WTC11 (cell line): Measurements from ENCODE around the gene BOD1. TPM values are rescaled to one million over a fixed set of nuclear protein-coding genes. Genes with fewer than 3 reads are reported as not detected.

Source experiments
- ATAC-seq: fragments of 200-7000 bp; cut with Tn5 transposase; 2 replicates; pipeline ENCODE4 v1.10.0; 2021; ENCODE audit warnings: mild to moderate bottlenecking, moderate library complexity
- CTCF ChIA-PET: fragments of 300-600 bp; sonication (Branson Sonifier 250); formaldehyde crosslinking; loops from one replicate; lab custom pipeline; 2021; ENCODE audit warnings: antibody characterized with exemption; lab: Charles Lee
- POLR2A ChIA-PET: fragments of 350-600 bp; sonication (Branson Sonifier 250); formaldehyde crosslinking; loops from one replicate; lab custom pipeline; 2021; ENCODE audit warnings: antibody characterized with exemption; lab: Charles Lee
- DNase-seq: peaks from one replicate; pipeline ENCODE4 v3.0.0; 2021; ENCODE audit warnings: low spot score
- H3K27ac Mint-ChIP-seq: 2 replicates; pipeline ENCODE4 v1.8.0; 2021; ENCODE audit warnings: mixed read lengths
- H3K27me3 Mint-ChIP-seq: 2 replicates; pipeline ENCODE4 v1.8.0; 2021; ENCODE audit warnings: low read depth, mild to moderate bottlenecking, moderate library complexity, mixed read lengths
- H3K36me3 Mint-ChIP-seq: 2 replicates; pipeline ENCODE4 v1.8.0; 2021; ENCODE audit warnings: mixed read lengths
- H3K4me1 Mint-ChIP-seq: 2 replicates; pipeline ENCODE4 v1.8.0; 2022; ENCODE audit warnings: mixed read lengths
- H3K4me3 Mint-ChIP-seq: 2 replicates; pipeline ENCODE4 v1.8.0; 2021; ENCODE audit warnings: mild to moderate bottlenecking, moderate library complexity, mixed read lengths
- H3K9me3 Mint-ChIP-seq: 2 replicates; pipeline ENCODE4 v1.8.0; 2021; ENCODE audit warnings: mixed read lengths
- ARID4B ChIP-seq: sonication (generic); formaldehyde crosslinking; IDR thresholded peaks from 2 replicates; pipeline ENCODE4 v1.8.0; 2023; ENCODE audit warnings: missing genetic modification reagents, mild to moderate bottlenecking, borderline replicate concordance
- ATF1 ChIP-seq: sonication (generic); formaldehyde crosslinking; IDR thresholded peaks from 2 replicates; pipeline ENCODE4 v1.8.1; 2023; ENCODE audit warnings: mild to moderate bottlenecking, moderate library complexity, missing genetic modification reagents
- CREB1 ChIP-seq: sonication (generic); formaldehyde crosslinking; IDR thresholded peaks from 2 replicates; pipeline ENCODE4 v1.8.0; 2023; ENCODE audit warnings: mild to moderate bottlenecking, missing genetic modification reagents
- E2F1 ChIP-seq: sonication (generic); formaldehyde crosslinking; IDR thresholded peaks from 2 replicates; pipeline ENCODE4 v1.8.0; 2022; ENCODE audit warnings: mild to moderate bottlenecking, missing genetic modification reagents
- ERG ChIP-seq: fragments of 250-450 bp; sonication (Bioruptor Pico); IDR thresholded peaks from 2 replicates; pipeline ENCODE4 v1.8.0; 2021; ENCODE audit warnings: mild to moderate bottlenecking
- ESRRA ChIP-seq: sonication (generic); formaldehyde crosslinking; IDR thresholded peaks from 2 replicates; pipeline ENCODE4 v1.8.1; 2022; ENCODE audit warnings: mild to moderate bottlenecking, missing genetic modification reagents, borderline replicate concordance
- FOXP1 ChIP-seq: sonication (generic); formaldehyde crosslinking; IDR thresholded peaks from 2 replicates; pipeline ENCODE4 v1.8.0; 2022; ENCODE audit warnings: missing genetic modification reagents, mild to moderate bottlenecking, moderate library complexity, borderline replicate concordance
- IRF1 ChIP-seq: sonication (generic); formaldehyde crosslinking; IDR thresholded peaks from 2 replicates; pipeline ENCODE4 v1.8.0; 2023; ENCODE audit warnings: missing genetic modification reagents
- IRF2 ChIP-seq: sonication (generic); formaldehyde crosslinking; IDR thresholded peaks from 2 replicates; pipeline ENCODE4 v1.8.0; 2022; ENCODE audit warnings: low read depth, missing genetic modification reagents, borderline replicate concordance
- JUN ChIP-seq: sonication (generic); formaldehyde crosslinking; IDR thresholded peaks from 2 replicates; pipeline ENCODE4 v1.8.0; 2023; ENCODE audit warnings: mild to moderate bottlenecking, missing genetic modification reagents
- MXD4 ChIP-seq: fragments of 250-450 bp; sonication (Bioruptor Pico); IDR thresholded peaks from 2 replicates; pipeline ENCODE4 v1.8.0; 2021; ENCODE audit warnings: mild to moderate bottlenecking, moderate library complexity, borderline replicate concordance
- NFATC4 ChIP-seq: fragments of 250-450 bp; sonication (Bioruptor Pico); IDR thresholded peaks from 2 replicates; pipeline ENCODE4 v1.9.0; 2021; ENCODE audit warnings: mild to moderate bottlenecking
- NR3C1 ChIP-seq: sonication (generic); formaldehyde crosslinking; conservative IDR thresholded peaks from 2 replicates; pipeline ENCODE4 v1.8.1; 2023; ENCODE audit warnings: low read depth, mild to moderate bottlenecking, missing genetic modification reagents
- RORB ChIP-seq: fragments of 250-450 bp; sonication (Bioruptor Pico); IDR thresholded peaks from 2 replicates; pipeline ENCODE4 v1.9.0; 2021; ENCODE audit warnings: mild to moderate bottlenecking
- SMAD3 ChIP-seq: sonication (generic); formaldehyde crosslinking; IDR thresholded peaks from 2 replicates; pipeline ENCODE4 v1.8.0; 2022; ENCODE audit warnings: missing genetic modification reagents, mild to moderate bottlenecking, borderline replicate concordance
- ZMAT4 ChIP-seq: fragments of 250-450 bp; sonication (Bioruptor Pico); IDR thresholded peaks from 2 replicates; pipeline ENCODE4 v1.9.0; 2021; ENCODE audit warnings: mild to moderate bottlenecking
- ZNF121 ChIP-seq: sonication (generic); formaldehyde crosslinking; IDR thresholded peaks from 2 replicates; pipeline ENCODE4 v1.8.0; 2023; ENCODE audit warnings: missing genetic modification reagents
- ZNF232 ChIP-seq: sonication (generic); formaldehyde crosslinking; IDR thresholded peaks from 2 replicates; pipeline ENCODE4 v1.8.0; 2022; ENCODE audit warnings: mild to moderate bottlenecking, missing genetic modification reagents
- ZNF396 ChIP-seq: fragments of 250-450 bp; sonication (Bioruptor Pico); IDR thresholded peaks from 2 replicates; pipeline ENCODE4 v1.8.0; 2021; ENCODE audit warnings: mild to moderate bottlenecking, moderate library complexity, borderline replicate concordance
- ZNF671 ChIP-seq: fragments of 250-450 bp; sonication (Bioruptor Pico); IDR thresholded peaks from 2 replicates; pipeline ENCODE4 v1.8.0; 2021; ENCODE audit warnings: mild to moderate bottlenecking
- total RNA-seq: library from RNA; stranded (reverse); gene quantifications from 3 replicates; pipeline ENCODE4 v1.2.3, GENCODE V29; 2021
- TF ChIP-seq, protein P1 (sequence below): fragments of 250-450 bp; sonication (Bioruptor Pico); conservative IDR thresholded peaks from 2 replicates; pipeline ENCODE4 v1.9.0; 2021; ENCODE audit warnings: mild to moderate bottlenecking
- TF ChIP-seq, protein P2 (sequence below): sonication (generic); formaldehyde crosslinking; IDR thresholded peaks from 2 replicates; pipeline ENCODE4 v1.8.1; 2022; ENCODE audit warnings: mild to moderate bottlenecking, moderate library complexity, missing genetic modification reagents
- TF ChIP-seq, protein P3 (sequence below): sonication (generic); formaldehyde crosslinking; IDR thresholded peaks from 2 replicates; pipeline ENCODE4 v1.8.1; 2023; ENCODE audit warnings: mild to moderate bottlenecking, missing genetic modification reagents, borderline replicate concordance

Gene BOD1
- total RNA-seq, 1 experiment from 2014 or later, result 120 TPM

GRCh38 chr5:173568128-173568527 lies 48.3 kb downstream of the BOD1 start (continued):
- TF ChIP-seq IRF1 (no peak), ZNF671 (CRISPR knock-in tag) (no peak), NFATC4 (CRISPR knock-in tag) (no peak), JUN (CRISPR knock-in tag) (no peak), ZNF121 (CRISPR knock-in tag) (no peak), ZNF232 (no peak), NR3C1 (CRISPR knock-in tag) (no peak), SMAD3 (CRISPR knock-in tag) (no peak)

- DNase-seq (no peak), ATAC-seq (no peak)
- ChIA-PET POLR2A (no interaction called here), CTCF (no interaction called here)
- Mint-ChIP-seq H3K9me3 (peaks cover 22% of the 10 kb centered on the region), H3K4me3 (no peak overlapping the region), H3K27ac (no peak overlapping the region), H3K4me1 (peaks cover 13% of the 10 kb centered on the region), H3K27me3 (no peaks in the 10 kb centered on the region; the same call in none of the 2 replicates), H3K36me3 (peaks cover 12% of the 10 kb centered on the region)
- TF ChIP-seq FOXP1 (no peak), ATF1 (CRISPR knock-in tag) (no peak), E2F1 (CRISPR knock-in tag) (no peak), ERG (CRISPR knock-in tag) (no peak), ARID4B (CRISPR knock-in tag) (no peak), ZNF396 (no peak), ZNF232 (no peak), ZMAT4 (no peak), IRF2 (CRISPR knock-in tag) (no peak), RORB (no peak), CREB1 (CRISPR knock-in tag) (no peak), MXD4 (CRISPR knock-in tag) (no peak), ESRRA (CRISPR knock-in tag) (no peak)
- TF ChIP-seq, protein P1, sequence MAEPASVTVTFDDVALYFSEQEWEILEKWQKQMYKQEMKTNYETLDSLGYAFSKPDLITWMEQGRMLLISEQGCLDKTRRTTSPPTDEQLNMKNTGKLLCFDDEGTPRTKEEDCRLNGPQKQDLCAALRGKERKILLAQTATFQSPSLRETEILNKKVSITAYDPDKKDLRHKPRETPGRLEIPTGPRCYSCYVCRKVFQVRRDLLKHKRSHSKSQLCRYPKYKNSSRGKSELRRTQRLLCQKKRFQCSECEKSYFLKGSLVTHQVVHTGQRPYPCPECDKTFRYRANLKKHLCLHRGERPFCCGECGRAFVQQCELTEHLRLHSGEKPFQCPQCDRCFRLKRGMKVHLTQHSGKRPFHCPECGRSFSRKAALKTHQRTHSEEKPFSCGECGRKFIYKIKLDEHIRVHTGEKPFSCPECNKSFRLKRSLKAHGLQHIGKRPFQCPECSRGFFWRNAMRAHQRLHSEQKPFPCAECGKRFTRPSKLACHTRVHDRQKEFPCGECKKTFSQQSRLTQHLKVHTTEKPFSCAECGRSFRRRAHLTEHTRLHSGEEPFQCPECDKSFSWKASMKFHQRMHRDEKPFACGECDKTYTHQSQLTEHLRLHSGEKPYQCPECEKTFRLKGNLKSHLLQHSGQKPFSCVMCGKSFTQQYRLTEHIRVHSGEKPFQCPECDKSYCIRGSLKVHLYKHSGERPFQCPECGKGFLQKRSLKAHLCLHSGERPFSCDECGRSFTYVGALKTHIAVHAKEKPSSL, result no peak
- TF ChIP-seq, protein P2, sequence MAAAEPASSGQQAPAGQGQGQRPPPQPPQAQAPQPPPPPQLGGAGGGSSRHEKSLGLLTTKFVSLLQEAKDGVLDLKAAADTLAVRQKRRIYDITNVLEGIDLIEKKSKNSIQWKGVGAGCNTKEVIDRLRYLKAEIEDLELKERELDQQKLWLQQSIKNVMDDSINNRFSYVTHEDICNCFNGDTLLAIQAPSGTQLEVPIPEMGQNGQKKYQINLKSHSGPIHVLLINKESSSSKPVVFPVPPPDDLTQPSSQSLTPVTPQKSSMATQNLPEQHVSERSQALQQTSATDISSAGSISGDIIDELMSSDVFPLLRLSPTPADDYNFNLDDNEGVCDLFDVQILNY (CRISPR knock-in tag), result no peak
- TF ChIP-seq, protein P3, sequence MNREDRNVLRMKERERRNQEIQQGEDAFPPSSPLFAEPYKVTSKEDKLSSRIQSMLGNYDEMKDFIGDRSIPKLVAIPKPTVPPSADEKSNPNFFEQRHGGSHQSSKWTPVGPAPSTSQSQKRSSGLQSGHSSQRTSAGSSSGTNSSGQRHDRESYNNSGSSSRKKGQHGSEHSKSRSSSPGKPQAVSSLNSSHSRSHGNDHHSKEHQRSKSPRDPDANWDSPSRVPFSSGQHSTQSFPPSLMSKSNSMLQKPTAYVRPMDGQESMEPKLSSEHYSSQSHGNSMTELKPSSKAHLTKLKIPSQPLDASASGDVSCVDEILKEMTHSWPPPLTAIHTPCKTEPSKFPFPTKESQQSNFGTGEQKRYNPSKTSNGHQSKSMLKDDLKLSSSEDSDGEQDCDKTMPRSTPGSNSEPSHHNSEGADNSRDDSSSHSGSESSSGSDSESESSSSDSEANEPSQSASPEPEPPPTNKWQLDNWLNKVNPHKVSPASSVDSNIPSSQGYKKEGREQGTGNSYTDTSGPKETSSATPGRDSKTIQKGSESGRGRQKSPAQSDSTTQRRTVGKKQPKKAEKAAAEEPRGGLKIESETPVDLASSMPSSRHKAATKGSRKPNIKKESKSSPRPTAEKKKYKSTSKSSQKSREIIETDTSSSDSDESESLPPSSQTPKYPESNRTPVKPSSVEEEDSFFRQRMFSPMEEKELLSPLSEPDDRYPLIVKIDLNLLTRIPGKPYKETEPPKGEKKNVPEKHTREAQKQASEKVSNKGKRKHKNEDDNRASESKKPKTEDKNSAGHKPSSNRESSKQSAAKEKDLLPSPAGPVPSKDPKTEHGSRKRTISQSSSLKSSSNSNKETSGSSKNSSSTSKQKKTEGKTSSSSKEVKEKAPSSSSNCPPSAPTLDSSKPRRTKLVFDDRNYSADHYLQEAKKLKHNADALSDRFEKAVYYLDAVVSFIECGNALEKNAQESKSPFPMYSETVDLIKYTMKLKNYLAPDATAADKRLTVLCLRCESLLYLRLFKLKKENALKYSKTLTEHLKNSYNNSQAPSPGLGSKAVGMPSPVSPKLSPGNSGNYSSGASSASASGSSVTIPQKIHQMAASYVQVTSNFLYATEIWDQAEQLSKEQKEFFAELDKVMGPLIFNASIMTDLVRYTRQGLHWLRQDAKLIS (CRISPR knock-in tag), result no peak
Observed at GRCh38 chr5:173567548-173567947, 48.9 kb downstream of the BOD1 start.
